IPS-18a (cell line): ENCODE data around the gene TRPC4.

ENCODE experiments used
- H3K27ac ChIP-seq: one replicate; pipeline ENCODE4 v1.5.1; 2013; ENCODE audit warnings: low read length
- H3K27me3 ChIP-seq: one replicate; pipeline ENCODE4 v1.6.1; 2013; ENCODE audit warnings: mild to moderate bottlenecking, low read length; ENCODE audit not compliant: control insufficient read depth, insufficient read depth
- H3K36me3 ChIP-seq: one replicate; pipeline ENCODE4 v1.6.1; 2013; ENCODE audit warnings: low read depth, low read length; ENCODE audit not compliant: control insufficient read depth
- H3K4me1 ChIP-seq: one replicate; pipeline ENCODE4 v1.6.1; 2013; ENCODE audit warnings: low read depth, low read length; ENCODE audit not compliant: control insufficient read depth
- H3K4me3 ChIP-seq: one replicate; pipeline ENCODE4 v1.5.1; 2013; ENCODE audit warnings: low read length
- H3K9ac ChIP-seq: one replicate; pipeline ENCODE4 v1.6.1; 2013; ENCODE audit warnings: mild to moderate bottlenecking, low read length, moderate library complexity
- H3K9me3 ChIP-seq: one replicate; pipeline ENCODE4 v1.6.1; 2013; ENCODE audit warnings: low read depth, low read length; ENCODE audit not compliant: control insufficient read depth

TRPC4 gene

GRCh38 chr13:37769078-37769477 is 100.5 kb downstream of the TRPC4 start:
- H3K4me3 ChIP-seq: no peak overlapping the region
- no peak overlapping the region for H3K9ac ChIP-seq
- no peak overlapping the region for H3K27ac ChIP-seq
- no peaks in the 10 kb centered on the region for H3K9me3 ChIP-seq
- H3K36me3 ChIP-seq: no peaks in the 10 kb centered on the region
- no peaks in the 10 kb centered on the region for H3K4me1 ChIP-seq
- no peaks in the 10 kb centered on the region for H3K27me3 ChIP-seq

GRCh38 chr13:37766502-37766901 is 103.1 kb downstream of the TRPC4 start:
- H3K9me3 ChIP-seq: no peaks in the 10 kb centered on the region
- no peak overlapping the region for H3K27ac ChIP-seq
- no peaks in the 10 kb centered on the region for H3K36me3 ChIP-seq
- no peak overlapping the region for H3K9ac ChIP-seq
- no peaks in the 10 kb centered on the region for H3K4me1 ChIP-seq
- no peak overlapping the region for H3K4me3 ChIP-seq
- H3K27me3 ChIP-seq: no peaks in the 10 kb centered on the region

GRCh38 chr13:37755349-37755748 is 114.2 kb downstream of the TRPC4 start:
- H3K4me3 ChIP-seq: no peak overlapping the region
- H3K9me3 ChIP-seq: no peaks in the 10 kb centered on the region
- no peaks in the 10 kb centered on the region for H3K4me1 ChIP-seq
- H3K36me3 ChIP-seq: no peaks in the 10 kb centered on the region
- H3K27me3 ChIP-seq: no peaks in the 10 kb centered on the region
- no peak overlapping the region for H3K27ac ChIP-seq
- H3K9ac ChIP-seq: no peak overlapping the region

- Histone ChIP-seq H3K9me3 (no peaks in the 10 kb centered on the region), H3K9ac (no peak overlapping the region), H3K27ac (no peak overlapping the region), H3K4me1 (no peaks in the 10 kb centered on the region), H3K27me3 (no peaks in the 10 kb centered on the region), H3K36me3 (no peaks in the 10 kb centered on the region), H3K4me3 (no peak overlapping the region)
These were observed 115.8 kb downstream of the TRPC4 start for GRCh38 chr13:37753776-37754175.

- Histone ChIP-seq H3K9me3 (no peaks in the 10 kb centered on the region), H3K9ac (no peak overlapping the region), H3K27me3 (no peaks in the 10 kb centered on the region), H3K4me3 (no peak overlapping the region), H3K27ac (no peak overlapping the region), H3K36me3 (no peaks in the 10 kb centered on the region), H3K4me1 (no peaks in the 10 kb centered on the region)
These were observed 117.4 kb downstream of the TRPC4 start for GRCh38 chr13:37752146-37752545.

- H3K27me3 ChIP-seq: no peaks in the 10 kb centered on the region
- no peak overlapping the region for H3K9ac ChIP-seq
- H3K4me3 ChIP-seq: no peak overlapping the region
- no peaks in the 10 kb centered on the region for H3K36me3 ChIP-seq
- H3K27ac ChIP-seq: no peak overlapping the region
- no peaks in the 10 kb centered on the region for H3K4me1 ChIP-seq
- H3K9me3 ChIP-seq: no peaks in the 10 kb centered on the region
These were observed 118.5 kb downstream of the TRPC4 start for GRCh38 chr13:37751025-37751424.

GRCh38 chr13:37748913-37749312 is 120.7 kb downstream of the TRPC4 start:
- Histone ChIP-seq H3K4me3 (no peak overlapping the region), H3K4me1 (no peaks in the 10 kb centered on the region), H3K9me3 (no peaks in the 10 kb centered on the region)

GRCh38 chr13:37747071-37747612 is 122.4 kb downstream of the TRPC4 start:
- Histone ChIP-seq H3K9ac (no peak overlapping the region), H3K4me1 (no peaks in the 10 kb centered on the region), H3K27ac (no peak overlapping the region), H3K4me3 (no peak overlapping the region), H3K27me3 (no peaks in the 10 kb centered on the region), H3K9me3 (no peaks in the 10 kb centered on the region), H3K36me3 (no peaks in the 10 kb centered on the region)

More at GRCh38 chr13:37748913-37749312, 120.7 kb downstream of the TRPC4 start:
- no peak overlapping the region for H3K27ac ChIP-seq
- H3K27me3 ChIP-seq: no peaks in the 10 kb centered on the region
- no peak overlapping the region for H3K9ac ChIP-seq
- no peaks in the 10 kb centered on the region for H3K36me3 ChIP-seq

- no peaks in the 10 kb centered on the region for H3K27me3 ChIP-seq
- no peak overlapping the region for H3K27ac ChIP-seq
- no peak overlapping the region for H3K4me3 ChIP-seq
- no peak overlapping the region for H3K9ac ChIP-seq
- no peaks in the 10 kb centered on the region for H3K36me3 ChIP-seq
- H3K4me1 ChIP-seq: peaks cover 5% of the 10 kb centered on the region
- no peaks in the 10 kb centered on the region for H3K9me3 ChIP-seq
These were observed 128.0 kb downstream of the TRPC4 start for GRCh38 chr13:37741536-37741935.

GRCh38 chr13:37736045-37736444 is 133.5 kb downstream of the TRPC4 start:
- Histone ChIP-seq H3K27me3 (no peaks in the 10 kb centered on the region), H3K4me3 (no peak overlapping the region), H3K9ac (no peak overlapping the region), H3K27ac (no peak overlapping the region), H3K9me3 (no peaks in the 10 kb centered on the region), H3K4me1 (peaks cover 5% of the 10 kb centered on the region), H3K36me3 (no peaks in the 10 kb centered on the region)

- H3K27me3 ChIP-seq: no peaks in the 10 kb centered on the region
- H3K36me3 ChIP-seq: no peaks in the 10 kb centered on the region
- no peak overlapping the region for H3K9ac ChIP-seq
- no peak overlapping the region for H3K4me3 ChIP-seq
- no peaks in the 10 kb centered on the region for H3K9me3 ChIP-seq
- no peak overlapping the region for H3K27ac ChIP-seq
- no peaks in the 10 kb centered on the region for H3K4me1 ChIP-seq
These were observed 134.3 kb downstream of the TRPC4 start for GRCh38 chr13:37735293-37735692.

- Histone ChIP-seq H3K9ac (no peak overlapping the region), H3K36me3 (no peaks in the 10 kb centered on the region), H3K4me3 (no peak overlapping the region), H3K4me1 (no peaks in the 10 kb centered on the region), H3K27me3 (no peaks in the 10 kb centered on the region), H3K27ac (no peak overlapping the region), H3K9me3 (no peaks in the 10 kb centered on the region)
These were observed 139.7 kb downstream of the TRPC4 start for GRCh38 chr13:37729876-37730275.
